HepG2 (cell line): Measurements from ENCODE around the gene RAB24. TPM values are rescaled to one million over a fixed set of nuclear protein-coding genes. Genes with fewer than 3 reads are reported as not detected.

ENCODE experiments used
- ARID3A ChIP-seq: IDR thresholded peaks from 2 replicates; pipeline ENCODE4 v1.6.1; 2012; ENCODE audit warnings: low read depth, low read length, improper control_type of control experiment
- ATAD3A ChIP-seq: sonication (generic); formaldehyde crosslinking; IDR thresholded peaks from 2 replicates; pipeline ENCODE4 v1.4.0; 2020; ENCODE audit warnings: missing genetic modification reagents
- ELF1 ChIP-seq: sonication (generic); formaldehyde crosslinking; IDR thresholded peaks from 2 replicates; pipeline ENCODE4 v1.4.0; 2020; ENCODE audit warnings: missing genetic modification reagents
- FOXK1 ChIP-seq: sonication (generic); formaldehyde crosslinking; IDR thresholded peaks from 2 replicates; pipeline ENCODE4 v1.4.0; 2020; ENCODE audit warnings: low read depth, missing genetic modification reagents, borderline replicate concordance
- JUN ChIP-seq: sonication (generic); formaldehyde crosslinking; IDR thresholded peaks from 2 replicates; pipeline ENCODE4 v1.4.0; 2020; ENCODE audit warnings: mild to moderate bottlenecking, missing genetic modification reagents
- LRRFIP1 ChIP-seq: sonication (generic); formaldehyde crosslinking; conservative IDR thresholded peaks from 2 replicates; pipeline ENCODE4 v1.4.0; 2020; ENCODE audit warnings: missing genetic modification reagents
- MAF1 ChIP-seq: sonication (generic); formaldehyde crosslinking; IDR thresholded peaks from 2 replicates; pipeline ENCODE4 v1.5.0; 2020; ENCODE audit warnings: missing genetic modification reagents, borderline replicate concordance
- NAIF1 ChIP-seq: sonication (generic); formaldehyde crosslinking; IDR thresholded peaks from 2 replicates; pipeline ENCODE4 v1.5.0; 2020; ENCODE audit warnings: mild to moderate bottlenecking, missing genetic modification reagents, borderline replicate concordance
- POLR2A ChIP-seq, 2 experiments: IDR thresholded peaks; 2 replicates each; pipeline ENCODE4 v1.6.1; 2011; ENCODE audit warnings: low read depth in 2 of 2, low read length in 2 of 2, mild to moderate bottlenecking in 1 of 2, moderate library complexity in 1 of 2; ENCODE audit not compliant: insufficient read depth in 1 of 2
- POLR2G ChIP-seq: fragments of 200-400 bp; formaldehyde crosslinking; IDR thresholded peaks from 2 replicates; pipeline ENCODE4 v1.6.1; 2018; ENCODE audit warnings: mild to moderate bottlenecking, low read depth, low read length, moderate library complexity
- PRMT3 ChIP-seq: sonication (generic); formaldehyde crosslinking; IDR thresholded peaks from 2 replicates; pipeline ENCODE4 v1.8.1; 2022; ENCODE audit warnings: low read depth, mild to moderate bottlenecking, moderate library complexity, missing genetic modification reagents, borderline replicate concordance
- RAD51 ChIP-seq: fragments of 450-650 bp; IDR thresholded peaks from 2 replicates; pipeline ENCODE4 v1.6.1; 2016; ENCODE audit warnings: borderline replicate concordance
- RFX3 ChIP-seq: IDR thresholded peaks from 2 replicates; pipeline ENCODE4 v1.6.1; 2016; ENCODE audit warnings: missing biosample characterization, missing genetic modification reagents
- SP2 ChIP-seq: sonication (generic); formaldehyde crosslinking; IDR thresholded peaks from 2 replicates; pipeline ENCODE4 v1.5.1; 2020; ENCODE audit warnings: mild to moderate bottlenecking, missing genetic modification reagents
- THAP8 ChIP-seq: sonication (generic); formaldehyde crosslinking; IDR thresholded peaks from 2 replicates; pipeline ENCODE4 v1.5.1; 2020; ENCODE audit warnings: missing genetic modification reagents, mild to moderate bottlenecking, borderline replicate concordance
- ZEB1 ChIP-seq: IDR thresholded peaks from 2 replicates; pipeline ENCODE4 v1.6.1; 2012; ENCODE audit warnings: mild to moderate bottlenecking, low read depth, inconsistent platforms; ENCODE audit not compliant: insufficient replicate concordance
- ZFP37 ChIP-seq: sonication (generic); formaldehyde crosslinking; IDR thresholded peaks from 2 replicates; pipeline ENCODE4 v1.4.0; 2020; ENCODE audit warnings: missing genetic modification reagents, borderline replicate concordance
- ZGPAT ChIP-seq: IDR thresholded peaks from 2 replicates; pipeline ENCODE4 v1.6.1; 2016; ENCODE audit warnings: mild to moderate bottlenecking
- ZNF572 ChIP-seq: sonication (generic); formaldehyde crosslinking; IDR thresholded peaks from 2 replicates; pipeline ENCODE4 v1.5.1; 2020; ENCODE audit warnings: mild to moderate bottlenecking, missing genetic modification reagents
- ZSCAN30 ChIP-seq: sonication (generic); formaldehyde crosslinking; IDR thresholded peaks from 2 replicates; pipeline ENCODE4 v1.5.0; 2020; ENCODE audit warnings: mild to moderate bottlenecking, missing genetic modification reagents
- polyA plus RNA-seq, 8 experiments: library from polyadenylated mRNA; depleted of rRNA in 3 of 8; stranded (reverse) in 7 of 8; unstranded in 1 of 8; fragments of >200 nt; fragmentation: Illumina TruSeq in 4 of 8; extraction: Trizol in 4 of 8; gene quantifications; 2 replicates each; pipeline versions ENCODE4 v1.2.1 to v1.2.3, GENCODE V29; 2011 to 2016; ENCODE audit warnings: low read depth in 4 of 8, missing spikeins in 1 of 8, mixed read lengths in 1 of 8; ENCODE audit not compliant: insufficient read depth in 1 of 8
- total RNA-seq, 5 experiments: library from RNA; depleted of rRNA; stranded (reverse); fragments of >200 nt; fragmentation: Illumina TruSeq; extraction: Trizol; gene quantifications; 2 replicates each; pipeline ENCODE4 v1.2.3, GENCODE V29; 2016; ENCODE audit warnings: low read depth in 1 of 5
- TF ChIP-seq, protein P1 (sequence below): IDR thresholded peaks from 2 replicates; pipeline ENCODE4 v1.6.1; 2016; ENCODE audit warnings: missing biosample characterization, missing genetic modification reagents, low read depth

The RAB24 gene
- total and polyA plus RNA-seq, 2 of the 13 experiments (the other 11 are each of a cell fraction or from before 2014, with no cell fraction given): 22.9 to 63.7 TPM

DNA sequence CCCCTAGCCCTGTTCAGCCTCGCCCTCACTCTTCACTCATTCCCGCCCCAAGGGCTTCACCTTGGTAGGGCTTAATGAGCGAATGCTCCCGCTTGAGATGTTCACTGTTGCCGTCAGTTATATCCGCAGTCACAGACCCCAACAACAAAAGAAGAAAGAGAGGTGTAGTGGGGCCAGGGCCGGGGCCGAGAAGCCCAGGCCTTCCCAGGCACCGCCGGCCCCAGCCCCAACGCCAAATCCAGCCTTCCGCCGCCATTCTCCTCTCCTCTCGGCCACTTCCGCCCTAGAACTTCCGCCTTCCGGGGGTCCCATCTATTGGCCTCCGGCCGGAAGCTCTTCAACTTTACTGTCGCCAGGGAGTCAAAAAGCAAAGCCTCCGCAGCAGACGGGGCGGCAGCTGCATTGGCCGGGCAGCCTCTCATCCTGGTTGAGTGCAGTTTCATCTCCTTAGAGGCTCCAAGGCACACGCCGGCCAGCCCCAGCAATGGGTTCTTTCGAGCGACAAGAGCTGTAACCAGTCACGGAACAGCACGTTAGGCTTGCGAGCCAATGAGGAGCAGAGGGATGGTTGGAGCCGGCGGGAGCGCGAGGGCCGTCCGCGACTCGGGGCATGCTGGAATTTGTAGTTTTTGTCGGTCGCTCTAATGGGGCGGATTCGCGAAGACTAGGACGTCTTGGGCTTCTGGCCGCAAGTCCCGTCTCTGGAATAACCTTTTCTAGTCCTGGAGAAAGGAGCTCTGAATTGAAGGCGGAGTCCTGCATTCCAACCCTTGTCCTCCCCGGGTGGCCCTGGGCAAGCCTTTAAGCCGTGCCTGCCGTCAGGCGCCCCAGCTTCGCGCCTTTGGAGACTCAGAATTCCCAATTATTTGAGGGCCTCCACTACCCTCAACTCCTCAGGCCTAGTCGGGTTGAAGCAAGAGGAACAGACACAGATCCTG lies 48.1 kb upstream of the RAB24 start, which contains the start of gene LMAN2 (continued):
- TF ChIP-seq ZGPAT (CRISPR knock-in tag): peak; percentile 91
- peak; percentile 88; the same call in 1 of the 2 replicates for TF ChIP-seq ZNF572 (CRISPR knock-in tag)
- TF ChIP-seq POLR2G: peak; percentile 85
- TF ChIP-seq NAIF1 (CRISPR knock-in tag): no peak
- TF ChIP-seq, protein P1, sequence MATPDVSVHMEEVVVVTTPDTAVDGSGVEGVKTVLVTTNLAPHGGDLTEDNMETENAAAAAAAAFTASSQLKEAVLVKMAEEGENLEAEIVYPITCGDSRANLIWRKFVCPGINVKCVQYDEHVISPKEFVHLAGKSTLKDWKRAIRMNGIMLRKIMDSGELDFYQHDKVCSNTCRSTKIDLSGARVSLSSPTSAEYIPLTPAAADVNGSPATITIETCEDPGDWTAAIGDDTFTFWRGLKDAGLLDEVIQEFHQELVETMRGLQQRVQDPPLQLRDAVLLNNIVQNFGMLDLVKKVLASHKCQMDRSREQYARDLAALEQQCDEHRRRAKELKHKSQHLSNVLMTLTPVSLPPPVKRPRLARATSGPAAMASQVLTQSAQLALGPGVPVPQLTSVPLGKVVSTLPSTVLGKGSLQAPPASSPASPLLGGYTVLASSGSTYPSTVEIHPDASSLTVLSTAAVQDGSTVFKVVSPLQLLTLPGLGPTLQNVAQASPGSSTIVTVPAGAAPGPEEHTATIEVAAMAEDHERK (CRISPR knock-in tag): peak; percentile 78; the same call in 1 of the 2 replicates
- TF ChIP-seq SP2 (CRISPR knock-in tag): peak; percentile 97
- peak; percentile 68 for TF ChIP-seq POLR2A (IDR thresholded peaks at IDR 0.05; ENCODE audit: insufficient read depth in 1 of 2, low read depth in 2 of 2, low read length in 2 of 2)
- no peak for TF ChIP-seq ZSCAN30 (CRISPR knock-in tag)
- TF ChIP-seq ELF1 (CRISPR knock-in tag): peak; percentile 99
- peak; percentile 21; the same call in 1 of the 2 replicates for TF ChIP-seq THAP8
- TF ChIP-seq PRMT3: no peak
- TF ChIP-seq ZEB1: no peak
- no peak for TF ChIP-seq RAD51
- TF ChIP-seq ATAD3A: no peak
- TF ChIP-seq MAF1: no peak
- TF ChIP-seq ARID3A: 0 out of 2 replicates have a peak, but pooled peaks have one; percentile 10
- 0 out of 2 replicates have a peak, but pooled peaks have one; percentile 30 for TF ChIP-seq LRRFIP1 (CRISPR knock-in tag)
- TF ChIP-seq ZFP37: 0 out of 2 replicates have a peak, but pooled peaks have one; percentile 37
- TF ChIP-seq RFX3: no peak
- peak; percentile 86; the same call in 1 of the 2 replicates for TF ChIP-seq FOXK1 (CRISPR knock-in tag)
- TF ChIP-seq JUN: no peak
